Neural crest cell (in vitro differentiated cells): Measurements from ENCODE around the gene SORCS2. TPM values are rescaled to one million over a fixed set of nuclear protein-coding genes. Genes with fewer than 3 reads are reported as not detected.

ENCODE experiments used
- DNase-seq: peaks from one replicate; pipeline ENCODE4 v3.0.0; 2021; ENCODE audit warnings: low read depth, mixed read lengths, low spot score
- H3K27ac Mint-ChIP-seq: one replicate; pipeline ENCODE4 v1.8.0; 2021; ENCODE audit warnings: mild to moderate bottlenecking, mixed read lengths; ENCODE audit not compliant: unreplicated experiment
- H3K27me3 Mint-ChIP-seq: 2 replicates; pipeline ENCODE4 v1.8.0; 2021; ENCODE audit warnings: low read depth, mild to moderate bottlenecking, mixed read lengths
- H3K36me3 Mint-ChIP-seq: 2 replicates; pipeline ENCODE4 v1.8.0; 2021; ENCODE audit warnings: low read depth, mild to moderate bottlenecking, mixed read lengths
- H3K4me1 Mint-ChIP-seq: 2 replicates; pipeline ENCODE4 v1.8.0; 2021; ENCODE audit warnings: mixed read lengths
- H3K4me3 Mint-ChIP-seq: one replicate; pipeline ENCODE4 v1.8.0; 2021; ENCODE audit warnings: mild to moderate bottlenecking, mixed read lengths
- H3K9me3 Mint-ChIP-seq: 2 replicates; pipeline ENCODE4 v1.8.0; 2021; ENCODE audit warnings: mixed read lengths
- total RNA-seq: library from RNA; stranded (reverse); gene quantifications from 2 replicates; pipeline ENCODE4 v1.2.1, GENCODE V29; 2021
- TF ChIP-seq, protein P1 (sequence below): fragments of 200-600 bp; sonication (generic); conservative IDR thresholded peaks from 2 replicates; pipeline ENCODE4 v1.5.0; 2021; ENCODE audit warnings: antibody characterized with exemption, mild to moderate bottlenecking

SORCS2 gene
- total RNA-seq, 1 donor from 2014 or later = 1.1 TPM

DNA sequence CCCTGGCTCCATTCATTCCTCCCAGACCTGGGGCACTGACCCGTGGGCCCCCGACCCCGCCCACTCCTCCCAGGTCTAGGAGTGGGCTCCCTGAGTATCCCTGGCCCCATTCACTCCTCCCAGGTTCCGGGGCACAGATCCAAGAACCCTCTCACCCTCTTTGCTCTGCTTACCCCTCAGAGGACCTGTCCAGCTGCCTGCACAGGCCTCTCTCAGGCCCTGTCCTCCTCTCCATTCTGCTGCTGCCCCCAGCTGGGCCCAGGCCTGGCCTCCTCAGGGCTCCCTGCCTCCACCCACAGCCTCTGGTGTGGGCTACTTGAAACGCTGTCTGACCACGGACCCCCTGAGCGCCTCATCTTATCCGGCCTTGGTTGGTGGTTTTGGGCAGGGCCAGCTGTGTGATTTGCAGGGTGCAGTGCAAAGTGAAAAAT is 460.1 kb downstream of the SORCS2 start:
- H3K36me3 Mint-ChIP-seq = no peaks in the 10 kb centered on the region
- H3K4me1 Mint-ChIP-seq = peaks cover 57% of the 10 kb centered on the region
- H3K27ac Mint-ChIP-seq = no peak overlapping the region

DNA sequence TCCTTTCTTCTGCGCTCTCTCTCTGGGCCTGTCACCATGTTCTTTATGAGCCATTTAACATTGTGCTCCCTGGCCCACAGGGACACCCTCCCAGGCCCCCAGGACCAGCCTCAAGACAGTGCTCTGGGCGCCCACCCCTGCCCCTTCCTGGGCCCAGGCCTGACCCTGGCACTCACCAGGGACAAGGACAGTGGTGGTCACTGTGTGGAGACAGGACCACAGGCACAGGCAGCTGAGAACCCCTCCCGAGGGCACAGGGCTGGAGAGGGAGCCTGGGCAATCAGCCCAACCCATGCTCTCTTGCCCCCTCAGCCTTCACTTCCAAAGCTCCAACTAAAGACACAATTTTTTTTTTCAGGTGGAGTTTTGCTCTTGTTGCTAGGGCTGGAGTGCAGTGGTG is 460.6 kb downstream of the SORCS2 start:
- H3K27ac Mint-ChIP-seq = peak overlapping the region; percentile 57
- H3K27me3 Mint-ChIP-seq = peaks cover 3% of the 10 kb centered on the region
- no peaks in the 10 kb centered on the region for H3K9me3 Mint-ChIP-seq
- no peaks in the 10 kb centered on the region for H3K36me3 Mint-ChIP-seq
- peaks cover 53% of the 10 kb centered on the region for H3K4me1 Mint-ChIP-seq
- TF ChIP-seq, protein P1, sequence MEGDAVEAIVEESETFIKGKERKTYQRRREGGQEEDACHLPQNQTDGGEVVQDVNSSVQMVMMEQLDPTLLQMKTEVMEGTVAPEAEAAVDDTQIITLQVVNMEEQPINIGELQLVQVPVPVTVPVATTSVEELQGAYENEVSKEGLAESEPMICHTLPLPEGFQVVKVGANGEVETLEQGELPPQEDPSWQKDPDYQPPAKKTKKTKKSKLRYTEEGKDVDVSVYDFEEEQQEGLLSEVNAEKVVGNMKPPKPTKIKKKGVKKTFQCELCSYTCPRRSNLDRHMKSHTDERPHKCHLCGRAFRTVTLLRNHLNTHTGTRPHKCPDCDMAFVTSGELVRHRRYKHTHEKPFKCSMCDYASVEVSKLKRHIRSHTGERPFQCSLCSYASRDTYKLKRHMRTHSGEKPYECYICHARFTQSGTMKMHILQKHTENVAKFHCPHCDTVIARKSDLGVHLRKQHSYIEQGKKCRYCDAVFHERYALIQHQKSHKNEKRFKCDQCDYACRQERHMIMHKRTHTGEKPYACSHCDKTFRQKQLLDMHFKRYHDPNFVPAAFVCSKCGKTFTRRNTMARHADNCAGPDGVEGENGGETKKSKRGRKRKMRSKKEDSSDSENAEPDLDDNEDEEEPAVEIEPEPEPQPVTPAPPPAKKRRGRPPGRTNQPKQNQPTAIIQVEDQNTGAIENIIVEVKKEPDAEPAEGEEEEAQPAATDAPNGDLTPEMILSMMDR = no peak
- no peak overlapping the region for H3K4me3 Mint-ChIP-seq
- DNase-seq = no peak

More for the DNA sequence above, 460.1 kb downstream of the SORCS2 start:
- no peak overlapping the region for H3K4me3 Mint-ChIP-seq
- DNase-seq = no peak
- TF ChIP-seq, protein P1 = no peak
- H3K9me3 Mint-ChIP-seq = no peaks in the 10 kb centered on the region
- peaks cover 3% of the 10 kb centered on the region for H3K27me3 Mint-ChIP-seq

GRCh38 chr4:7653510-7654369 is 461.4 kb downstream of the SORCS2 start:
- TF ChIP-seq, protein P1 = no peak
- Mint-ChIP-seq H3K4me3 (no peak overlapping the region), H3K27ac (peak overlapping the region; percentile 53), H3K36me3 (no peaks in the 10 kb centered on the region), H3K9me3 (no peaks in the 10 kb centered on the region), H3K4me1 (peaks cover 49% of the 10 kb centered on the region), H3K27me3 (peaks cover 3% of the 10 kb centered on the region)
- DNase-seq = no peak

DNA sequence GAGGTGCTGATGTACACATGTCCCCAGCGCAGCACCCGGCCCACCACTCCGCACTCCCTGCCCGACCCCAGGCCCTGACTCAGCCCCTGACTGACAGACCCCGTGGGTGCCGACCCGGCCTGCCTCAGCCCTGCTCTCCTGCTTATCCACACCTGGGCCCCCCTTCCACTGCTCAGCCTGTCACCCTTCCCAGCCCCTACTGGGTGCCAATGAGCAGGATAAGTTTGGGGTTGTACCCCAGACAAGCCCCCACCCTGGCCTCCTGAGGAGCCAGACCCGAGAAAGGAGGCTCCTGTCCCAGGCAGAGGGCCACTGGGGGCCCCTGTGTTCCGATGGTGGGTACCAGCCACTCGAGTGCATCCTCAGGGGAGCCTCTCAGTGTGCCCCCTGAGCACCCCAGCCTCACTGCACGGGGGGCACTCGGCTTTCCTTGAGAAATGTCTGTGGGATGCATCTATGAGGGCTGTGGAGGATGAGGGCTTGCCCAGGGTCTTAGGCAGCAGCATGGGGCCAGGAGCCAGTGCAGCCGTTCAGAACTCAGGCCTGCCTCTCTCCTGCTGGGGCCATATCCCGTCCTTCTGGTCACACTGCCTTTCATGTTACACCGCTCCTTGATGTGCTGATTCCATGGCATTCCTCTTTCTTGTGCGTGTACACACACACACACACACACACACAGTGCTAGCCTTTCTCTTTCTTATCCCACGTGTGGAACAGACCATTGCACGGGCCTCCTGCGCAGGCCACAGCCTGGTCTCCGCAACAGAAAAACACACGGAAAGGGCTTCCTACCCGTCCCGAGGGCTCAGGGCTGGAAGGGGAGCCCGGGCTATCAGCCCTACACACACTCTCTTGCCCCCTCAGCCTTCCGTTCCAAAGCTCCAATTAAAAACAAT is 462.5 kb downstream of the SORCS2 start:
- Mint-ChIP-seq H3K4me1 (peaks cover 47% of the 10 kb centered on the region), H3K4me3 (peak overlapping the region; percentile 12), H3K27me3 (peaks cover 3% of the 10 kb centered on the region), H3K9me3 (no peaks in the 10 kb centered on the region), H3K27ac (no peak overlapping the region), H3K36me3 (no peaks in the 10 kb centered on the region)
- TF ChIP-seq, protein P1 = no peak
- no peak for DNase-seq

DNA sequence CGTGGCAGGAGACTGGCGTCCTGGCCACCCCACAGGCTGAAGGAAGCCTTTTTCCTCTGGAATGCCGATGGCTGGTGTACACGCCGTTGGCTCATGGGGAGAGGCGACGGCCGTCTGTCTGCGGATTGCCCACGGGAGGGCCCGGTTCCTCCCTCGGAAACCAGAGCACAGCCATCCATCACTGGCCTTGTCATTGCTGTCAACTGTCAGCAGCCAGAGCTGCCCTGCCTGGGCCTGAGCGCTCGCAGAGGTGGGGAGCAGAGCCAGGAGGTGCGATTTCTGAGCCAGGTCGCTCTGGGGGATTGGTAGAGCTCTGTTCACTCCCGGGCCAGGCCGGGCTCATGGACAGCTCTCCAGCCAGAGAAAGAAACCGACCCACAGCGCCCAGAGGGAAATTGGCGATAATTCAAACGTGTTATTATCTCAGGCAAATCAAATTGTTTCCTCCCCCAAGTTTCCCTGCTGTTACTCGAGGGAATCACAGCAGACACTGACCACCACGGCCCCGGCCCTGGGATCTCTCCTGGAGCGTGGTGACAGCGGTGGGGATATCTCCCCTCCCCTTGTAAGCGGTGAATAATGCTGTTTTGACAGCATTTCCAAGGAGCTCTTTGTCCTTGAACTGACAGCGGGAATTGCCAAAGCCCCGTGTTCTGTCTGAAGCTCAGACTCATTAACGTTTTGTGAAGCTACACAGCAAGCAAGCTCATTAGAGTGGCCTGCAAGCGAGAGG is 463.3 kb downstream of the SORCS2 start:
- Mint-ChIP-seq H3K9me3 (no peaks in the 10 kb centered on the region), H3K4me3 (peak overlapping the region; percentile 42), H3K4me1 (peaks cover 43% of the 10 kb centered on the region), H3K27me3 (peaks cover 3% of the 10 kb centered on the region), H3K27ac (peak overlapping the region; percentile 39), H3K36me3 (no peaks in the 10 kb centered on the region)
- TF ChIP-seq, protein P1 = no peak
- DNase-seq = no peak
